ENCODE data around the gene SMIM35.
"Not testable (repeated sequence)": the region's sequence is repeated elsewhere in the genome, so short reads cannot be mapped to it uniquely, and the experiment has no call there.

DNA sequence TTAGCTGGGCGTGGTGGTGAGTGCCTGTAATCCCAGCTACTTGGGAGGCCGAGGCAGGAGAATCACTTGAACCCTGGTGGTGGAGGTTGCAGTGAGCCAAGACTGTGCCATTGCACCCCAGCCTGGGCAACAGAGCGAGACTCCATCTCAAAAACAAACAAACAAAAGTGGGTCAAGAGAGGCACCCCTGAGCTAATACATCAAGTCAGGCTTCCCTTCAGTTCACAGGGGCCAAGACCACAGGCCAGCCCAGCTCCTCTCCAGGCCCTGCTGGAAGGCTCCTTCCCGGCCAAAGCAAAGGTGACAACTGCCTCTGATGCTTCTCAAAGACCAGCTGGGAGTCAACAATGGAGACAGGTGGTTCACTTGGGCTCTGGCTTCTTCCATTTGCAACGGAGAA, 24.6 kb downstream of the SMIM35 start:
- not testable (repeated sequence) for TF ChIP-seq PATZ1 (CRISPR knock-in tag; IDR thresholded peaks at IDR 0.05; ENCODE audit: borderline replicate concordance); RARB (CRISPR knock-in tag; IDR thresholded peaks at IDR 0.05); SNAI2 (CRISPR knock-in tag; IDR thresholded peaks at IDR 0.05); OSR1 (CRISPR knock-in tag; IDR thresholded peaks at IDR 0.05); ZFP3 (CRISPR knock-in tag; IDR thresholded peaks at IDR 0.05); ZFP30 (CRISPR knock-in tag; IDR thresholded peaks at IDR 0.05); CSDC2 (CRISPR knock-in tag; IDR thresholded peaks at IDR 0.05); TOX (CRISPR knock-in tag; IDR thresholded peaks at IDR 0.05; ENCODE audit: borderline replicate concordance); TSHZ2 (CRISPR knock-in tag; IDR thresholded peaks at IDR 0.05); GLIS3 (CRISPR knock-in tag; IDR thresholded peaks at IDR 0.05); TCF4 (CRISPR knock-in tag; IDR thresholded peaks at IDR 0.05; ENCODE audit: borderline replicate concordance); ARNTL (CRISPR knock-in tag; IDR thresholded peaks at IDR 0.05; ENCODE audit: borderline replicate concordance, low read depth); CSRNP3 (CRISPR knock-in tag; IDR thresholded peaks at IDR 0.05); CREB5 (CRISPR knock-in tag; IDR thresholded peaks at IDR 0.05; ENCODE audit: low read depth)

Data from SK-N-SH treated with all-trans-retinoic acid at 6 μM for 48 hours (cell line).